ENCODE results near the gene GPR35.

- no peak for TF ChIP-seq CTCF (conservative IDR thresholded peaks at IDR 0.05)
- TF ChIP-seq ZFX (IDR thresholded peaks at IDR 0.05), result no peak
These were observed 6.4 kb downstream of the GPR35 start for GRCh38 chr2:240631548-240632305.
